Natural killer cell (primary cell): Measurements from ENCODE around the gene HACL1. TPM values are rescaled to one million over a fixed set of nuclear protein-coding genes. Genes with fewer than 3 reads are reported as not detected.
A peak's percentile ranks its signal among the peaks of the same experiment; 100 is the strongest.
"Not testable (repeated sequence)": the region's sequence is repeated elsewhere in the genome, so short reads cannot be mapped to it uniquely, and the experiment has no call there.

Experiments used
- ATAC-seq, 3 donors: fragments of 150-1000 bp in 2 of 3; fragments of 200-7000 bp in 1 of 3; cut with Tn5 transposase; 1 replicate in 1 of 3; 2 replicates in 2 of 3; pipeline ENCODE4 v1.10.0; 2021; ENCODE audit warnings: mild to moderate bottlenecking in 2 of 3, moderate library complexity in 2 of 3
- DNase-seq, 2 donors: peaks; one replicate each; pipeline versions ENCODE4 v3.0.0 to v3.0.0-alpha.2; 2013 to 2021; ENCODE audit warnings: mixed read lengths in 1 of 2
- H3K27ac ChIP-seq: one replicate; pipeline ENCODE4 v1.5.1; 2013; ENCODE audit warnings: mild to moderate bottlenecking, low read length
- H3K27me3 ChIP-seq: one replicate; pipeline ENCODE4 v1.6.1; 2013; ENCODE audit warnings: low read length; ENCODE audit not compliant: control insufficient read depth, insufficient read depth
- H3K36me3 ChIP-seq: one replicate; pipeline ENCODE4 v1.6.1; 2013; ENCODE audit warnings: low read length; ENCODE audit not compliant: control insufficient read depth, insufficient read depth
- H3K4me1 ChIP-seq: one replicate; pipeline ENCODE4 v1.6.1; 2013; ENCODE audit warnings: low read length; ENCODE audit not compliant: control insufficient read depth, insufficient read depth
- H3K4me3 ChIP-seq: one replicate; pipeline ENCODE4 v1.5.1; 2013; ENCODE audit warnings: low read length
- H3K9me3 ChIP-seq: one replicate; pipeline ENCODE4 v1.6.1; 2013; ENCODE audit warnings: low read length; ENCODE audit not compliant: control insufficient read depth, insufficient read depth
- H3K27ac Mint-ChIP-seq, 2 donors: one replicate each; pipeline ENCODE4 v1.8.0; 2022; ENCODE audit warnings: mild to moderate bottlenecking in 2 of 2, mixed read lengths in 2 of 2, moderate library complexity in 1 of 2
- H3K27me3 Mint-ChIP-seq, 2 donors: one replicate each; pipeline ENCODE4 v1.8.0; 2022; ENCODE audit warnings: low read depth in 2 of 2, mixed read lengths in 2 of 2
- H3K36me3 Mint-ChIP-seq: one replicate; pipeline ENCODE4 v1.8.0; 2022; ENCODE audit warnings: mixed read lengths
- H3K4me1 Mint-ChIP-seq, 2 donors: one replicate each; pipeline ENCODE4 v1.8.0; 2022; ENCODE audit warnings: mixed read lengths in 2 of 2
- H3K4me3 Mint-ChIP-seq: one replicate; pipeline ENCODE4 v1.8.0; 2022; ENCODE audit warnings: mild to moderate bottlenecking, moderate library complexity, mixed read lengths
- H3K9me3 Mint-ChIP-seq, 2 donors: one replicate each; pipeline ENCODE4 v1.8.0; 2022; ENCODE audit warnings: mixed read lengths in 2 of 2
- CTCF ChIP-seq: fragments of 200-600 bp; IDR thresholded peaks from one replicate; pipeline ENCODE4 v1.8.0; 2022; ENCODE audit warnings: antibody characterized with exemption
- WGBS: methylation state at CpG from one replicate; pipeline ENCODE4 v1.1.7; 2013; ENCODE audit warnings: missing lambda C conversion rate; ENCODE audit not compliant: insufficient coverage; 5-methylcytosine and 5-hydroxymethylcytosine counted together
- intact Hi-C: fragments of 100-400 bp; cut with micrococcal nuclease; formaldehyde crosslinking; loops from one replicate; pipeline ENCODE4 v1.14.2; 2022
- total RNA-seq, 4 donors: library from RNA; stranded (reverse); fragments of 120-200 nt in 1 of 4; gene quantifications; one replicate each; pipeline versions ENCODE4 v1.2.3 to v1.2.4, GENCODE V29; 2013 to 2022

Gene HACL1
- total RNA-seq, 3 donors from 2014 or later (not counting 1 experiment from before 2014, with no cell fraction given) = 36.7 to 39.8 (median 37.3) TPM

- TF ChIP-seq CTCF = no peak
- H3K4me1 Mint-ChIP-seq = peaks cover 16 to 17% of the 10 kb centered on the region in 2 donors
- no peaks in the 10 kb centered on the region for H3K9me3 Mint-ChIP-seq
- Histone ChIP-seq H3K27ac (no peak overlapping the region), H3K36me3 (peaks cover 1% of the 10 kb centered on the region), H3K27me3 (no peaks in the 10 kb centered on the region), H3K4me1 (no peaks in the 10 kb centered on the region), H3K4me3 (no peak overlapping the region), H3K9me3 (no peaks in the 10 kb centered on the region)
- DNase-seq = no peak
- H3K27me3 Mint-ChIP-seq = no peaks in the 10 kb centered on the region
- intact Hi-C loops = no loop called here
- no peak overlapping the region for H3K4me3 Mint-ChIP-seq
- ATAC-seq = no peak
- H3K36me3 Mint-ChIP-seq = no peaks in the 10 kb centered on the region
- WGBS = 96% methylated on average over 2 of the region's 4 CpGs
- H3K27ac Mint-ChIP-seq = no peak overlapping the region
These were observed 8.9 kb upstream of the HACL1 start for GRCh38 chr3:15610082-15610759.

- Mint-ChIP-seq H3K27me3 (no peaks in the 10 kb centered on the region), H3K4me3 (no peak overlapping the region), H3K4me1 (peaks cover 17% of the 10 kb centered on the region in 2 donors), H3K27ac (peak overlapping the region in 1 of 2 donors; percentile 46), H3K36me3 (no peaks in the 10 kb centered on the region), H3K9me3 (no peaks in the 10 kb centered on the region)
- no peak overlapping the region for H3K27ac ChIP-seq
- H3K4me3 ChIP-seq = no peak overlapping the region
- intact Hi-C loops = no loop called here
- 100% methylated on average over 2 of the region's 2 CpGs for WGBS
- peaks cover 4% of the 10 kb centered on the region for H3K4me1 ChIP-seq
- DNase-seq = no peak
- no peak for TF ChIP-seq CTCF
- no peak for ATAC-seq
- no peaks in the 10 kb centered on the region for H3K27me3 ChIP-seq
- H3K36me3 ChIP-seq = peaks cover 1% of the 10 kb centered on the region
- no peaks in the 10 kb centered on the region for H3K9me3 ChIP-seq
These were observed 5.1 kb upstream of the HACL1 start for GRCh38 chr3:15606434-15606891.

GRCh38 chr3:15604584-15604983 is 3.2 kb upstream of the HACL1 start:
- H3K9me3 ChIP-seq, ATAC-seq, H3K36me3 Mint-ChIP-seq, H3K27me3 Mint-ChIP-seq, DNase-seq, intact Hi-C loops, H3K4me3 ChIP-seq, H3K27ac ChIP-seq, H3K27ac Mint-ChIP-seq, H3K36me3 ChIP-seq, H3K27me3 ChIP-seq, H3K9me3 Mint-ChIP-seq: not testable (repeated sequence)
- 100% methylated on average over 1 of the region's 1 CpG for WGBS
- H3K4me1 ChIP-seq = peaks cover 16% of the 10 kb centered on the region
- Mint-ChIP-seq H3K4me1 (peaks cover 36% of the 10 kb centered on the region in 2 donors), H3K4me3 (peak overlapping the region; percentile 75)

- peak overlapping the region; percentile 94 to 97 for H3K27ac Mint-ChIP-seq
These were observed 1.4 kb upstream of the HACL1 start for GRCh38 chr3:15602816-15603215.

More at GRCh38 chr3:15602816-15603215, 1.4 kb upstream of the HACL1 start:
- DNase-seq, H3K36me3 Mint-ChIP-seq, H3K9me3 ChIP-seq, H3K4me3 ChIP-seq, H3K27me3 Mint-ChIP-seq, intact Hi-C loops, H3K9me3 Mint-ChIP-seq, H3K27me3 ChIP-seq, ATAC-seq: not testable (repeated sequence)
- Histone ChIP-seq H3K4me1 (peaks cover 16% of the 10 kb centered on the region), H3K27ac (peak overlapping the region; percentile 80), H3K36me3 (peaks cover 15% of the 10 kb centered on the region)
- WGBS = 100% methylated on average over 1 of the region's 3 CpGs
- peak overlapping the region; percentile 99 for H3K4me3 Mint-ChIP-seq
- H3K4me1 Mint-ChIP-seq = peaks cover 48 to 50% of the 10 kb centered on the region in 2 donors
